Right cardiac atrium (tissue), 5 donors: ENCODE data around the gene SERGEF. TPM values are rescaled to one million over a fixed set of nuclear protein-coding genes. Genes with fewer than 3 reads are reported as not detected.
A peak's percentile ranks its signal among the peaks of the same experiment; 100 is the strongest.
"Not testable (repeated sequence)": the region's sequence is repeated elsewhere in the genome, so short reads cannot be mapped to it uniquely, and the experiment has no call there.

Source experiments
- ATAC-seq, 2 donors: fragments of 200-7000 bp; cut with Tn5 transposase; one replicate each; pipeline versions ENCODE4 v1.8.0 to v1.9.1; 2020; ENCODE audit warnings: moderate library complexity in 2 of 2, mild to moderate bottlenecking in 1 of 2
- DNase-seq, 3 donors: peaks; one replicate each; pipeline ENCODE4 v3.0.0-alpha.2; 2020
- H3K27ac ChIP-seq: one replicate; pipeline ENCODE4 v1.5.1; 2013; ENCODE audit warnings: mild to moderate bottlenecking, low read length, control low read depth, moderate library complexity
- H3K27me3 ChIP-seq: one replicate; pipeline ENCODE4 v1.6.1; 2013; ENCODE audit not compliant: control insufficient read depth, insufficient read depth
- H3K4me1 ChIP-seq: one replicate; pipeline ENCODE4 v1.6.1; 2013; ENCODE audit warnings: low read length; ENCODE audit not compliant: control insufficient read depth, insufficient read depth
- H3K4me3 ChIP-seq: one replicate; pipeline ENCODE4 v1.5.1; 2013; ENCODE audit warnings: low read length, control low read depth
- H3K9me3 ChIP-seq: one replicate; pipeline ENCODE4 v1.6.1; 2013; ENCODE audit warnings: low read length; ENCODE audit not compliant: control insufficient read depth
- WGBS: extraction: QIAGEN DNeasy Blood & Tissue Kit; methylation state at CpG from one replicate; pipeline ENCODE4 v1.1.7; 2013; 5-methylcytosine and 5-hydroxymethylcytosine counted together
- intact Hi-C, 4 donors: fragments of 100-400 bp; cut with DNase I; formaldehyde crosslinking; loops; one replicate each; pipeline versions ENCODE4 v1.11.0 to v1.14.0; 2022 to 2023
- polyA plus RNA-seq: library from polyadenylated mRNA; stranded (reverse); fragments of 200-250 nt; gene quantifications from one replicate; pipeline ENCODE4 v1.2.3, GENCODE V29; 2013
- total RNA-seq, 4 donors: library from RNA; stranded (reverse); fragmentation: NEBNext Ultra II Directional; extraction: Animal tissue kit (Norgen Biotek cat#: 25700); gene quantifications; one replicate each; pipeline ENCODE4 v1.2.1, GENCODE V29; 2021
- donor health status: healthy with polysubstance abuse.
- donor health status: DM: no; HTN: yes; CAD: no.
- donor health status: DM: no; HTN: no; CAD: no.
- donor health status: DM: no; HTN: yes; CAD: no; lungs with severe emphysema.
- donor health status: DM: yes; HTN: yes; CAD: no.

The SERGEF gene
- total and polyA plus RNA-seq, 5 donors, result 30.8 to 44.7 (median 31.6) TPM

- Histone ChIP-seq H3K27ac (no peak overlapping the region), H3K4me3 (no peak overlapping the region), H3K9me3 (no peaks in the 10 kb centered on the region), H3K27me3 (no peaks in the 10 kb centered on the region), H3K4me1 (no peaks in the 10 kb centered on the region)
- WGBS, result 84% methylated on average over 3 of the region's 3 CpGs
- DNase-seq (no peak), ATAC-seq (no peak)
- intact Hi-C loops, result no loop called here
Measured at GRCh38 chr11:17883057-17883456, 129.8 kb downstream of the SERGEF start.

- intact Hi-C loops, result no loop called here
- H3K4me1 ChIP-seq, result peaks cover 2% of the 10 kb centered on the region
- ATAC-seq (no peak), DNase-seq (no peak)
- H3K27ac ChIP-seq, result no peak overlapping the region
- H3K27me3 ChIP-seq, result no peaks in the 10 kb centered on the region
- 79% methylated on average over 2 of the region's 2 CpGs for WGBS
- H3K4me3 ChIP-seq, result no peak overlapping the region
- no peaks in the 10 kb centered on the region for H3K9me3 ChIP-seq
Measured at GRCh38 chr11:17878743-17879142, 134.1 kb downstream of the SERGEF start.

- no peak for ATAC-seq
- intact Hi-C loops, result no loop called here
Measured at GRCh38 chr11:17877886-17878285, 135.0 kb downstream of the SERGEF start.

GRCh38 chr11:17876827-17877226, 136.0 kb downstream of the SERGEF start:
- intact Hi-C loops, result no loop called here
- 88% methylated on average over 3 of the region's 3 CpGs for WGBS
- no peak for ATAC-seq
- no peaks in the 10 kb centered on the region for H3K9me3 ChIP-seq
- peaks cover 2% of the 10 kb centered on the region for H3K4me1 ChIP-seq
- no peak overlapping the region for H3K27ac ChIP-seq
- DNase-seq, result no peak
- no peaks in the 10 kb centered on the region for H3K27me3 ChIP-seq
- H3K4me3 ChIP-seq, result no peak overlapping the region

More at GRCh38 chr11:17877886-17878285, 135.0 kb downstream of the SERGEF start:
- Histone ChIP-seq H3K27me3 (no peaks in the 10 kb centered on the region), H3K27ac (no peak overlapping the region), H3K9me3 (no peaks in the 10 kb centered on the region), H3K4me3 (no peak overlapping the region), H3K4me1 (peaks cover 2% of the 10 kb centered on the region)
- 95% methylated on average over 3 of the region's 3 CpGs for WGBS
- no peak for DNase-seq

GRCh38 chr11:17875891-17876290, 137.0 kb downstream of the SERGEF start:
- ATAC-seq, result no peak
- no peak for DNase-seq
- H3K27ac ChIP-seq, result no peak overlapping the region
- no peaks in the 10 kb centered on the region for H3K9me3 ChIP-seq
- H3K4me3 ChIP-seq, result no peak overlapping the region
- no peaks in the 10 kb centered on the region for H3K27me3 ChIP-seq
- H3K4me1 ChIP-seq, result peaks cover 2% of the 10 kb centered on the region
- intact Hi-C loops, result no loop called here

- WGBS, result 45% methylated on average over 2 of the region's 2 CpGs
- ATAC-seq (peak; percentile 71 to 83), DNase-seq (no peak)
- intact Hi-C loops, result no loop called here
- Histone ChIP-seq H3K27me3 (no peaks in the 10 kb centered on the region), H3K4me3 (no peak overlapping the region), H3K4me1 (peaks cover 2% of the 10 kb centered on the region), H3K9me3 (no peaks in the 10 kb centered on the region), H3K27ac (no peak overlapping the region)
Measured at GRCh38 chr11:17873586-17873985, 139.3 kb downstream of the SERGEF start.

- ATAC-seq, H3K27ac ChIP-seq, H3K9me3 ChIP-seq, H3K27me3 ChIP-seq, H3K4me3 ChIP-seq, DNase-seq, intact Hi-C loops, H3K4me1 ChIP-seq: not testable (repeated sequence)
- WGBS, result 94% methylated on average over 3 of the region's 3 CpGs
Measured at GRCh38 chr11:17868398-17868797, 144.4 kb downstream of the SERGEF start.

- intact Hi-C loops, result no loop called here
- 97% methylated on average over 3 of the region's 3 CpGs for WGBS
Measured at GRCh38 chr11:17867341-17867740, 145.5 kb downstream of the SERGEF start.

GRCh38 chr11:17865765-17866428, 146.9 kb downstream of the SERGEF start:
- intact Hi-C loops, result no loop called here
- Histone ChIP-seq H3K4me1 (no peaks in the 10 kb centered on the region), H3K27me3 (no peaks in the 10 kb centered on the region), H3K27ac (no peak overlapping the region), H3K4me3 (no peak overlapping the region), H3K9me3 (no peaks in the 10 kb centered on the region)
- peak; percentile 59 to 78 for ATAC-seq
- WGBS, result 57% methylated on average over 3 of the region's 3 CpGs
- no peak for DNase-seq

More at GRCh38 chr11:17867341-17867740, 145.5 kb downstream of the SERGEF start:
- H3K27ac ChIP-seq, result no peak overlapping the region
- no peaks in the 10 kb centered on the region for H3K27me3 ChIP-seq
- H3K4me3 ChIP-seq, result no peak overlapping the region
- no peaks in the 10 kb centered on the region for H3K9me3 ChIP-seq
- no peak for ATAC-seq
- no peaks in the 10 kb centered on the region for H3K4me1 ChIP-seq
- DNase-seq, result no peak

GRCh38 chr11:17864478-17864941, 148.3 kb downstream of the SERGEF start:
- Histone ChIP-seq H3K9me3 (no peaks in the 10 kb centered on the region), H3K4me3 (no peak overlapping the region), H3K4me1 (no peaks in the 10 kb centered on the region), H3K27me3 (no peaks in the 10 kb centered on the region), H3K27ac (no peak overlapping the region)
- ATAC-seq (no peak), DNase-seq (no peak)
- WGBS, result 39% methylated on average over 3 of the region's 3 CpGs
- intact Hi-C loops, result no loop called here

GRCh38 chr11:17861036-17861755, 151.7 kb downstream of the SERGEF start:
- Histone ChIP-seq H3K27ac (no peak overlapping the region), H3K27me3 (no peaks in the 10 kb centered on the region), H3K4me3 (no peak overlapping the region), H3K4me1 (no peaks in the 10 kb centered on the region), H3K9me3 (no peaks in the 10 kb centered on the region)
- intact Hi-C loops, result no loop called here
- no peak for ATAC-seq
- no peak for DNase-seq
- 95% methylated on average over 5 of the region's 5 CpGs for WGBS
